ENCODE data around the gene TBC1D1.

GRCh38 chr4:37910091-37910486 lies 19.2 kb downstream of the TBC1D1 start:
- TF ChIP-seq CTCF (IDR thresholded peaks at IDR 0.05 in 8 of 11, conservative IDR thresholded peaks at IDR 0.05 in 3 of 11) = no peak
- no peak for TF ChIP-seq POLR2AphosphoS5 (IDR thresholded peaks at IDR 0.05)
- no peak for TF ChIP-seq POLR2A (IDR thresholded peaks at IDR 0.05)

Measured in spleen (tissue), 7 donors.